Hindlimb muscle (tissue), 1 donor: ENCODE measurements around the gene ATIC. TPM values are rescaled to one million over a fixed set of nuclear protein-coding genes. Genes with fewer than 3 reads are reported as not detected.
"Not testable (repeated sequence)": the region's sequence is repeated elsewhere in the genome, so short reads cannot be mapped to it uniquely, and the experiment has no call there.

ENCODE experiments used
- DNase-seq: peaks from one replicate; pipeline ENCODE4 v3.0.0-alpha.2; 2013
- polyA plus RNA-seq: library from polyadenylated mRNA; unstranded; fragments of 120-200 nt; gene quantifications from one replicate; pipeline ENCODE4 v1.2.1, GENCODE V29; 2013; ENCODE audit not compliant: insufficient read length

The ATIC gene
- polyA plus RNA-seq, result 50.8 TPM

DNA sequence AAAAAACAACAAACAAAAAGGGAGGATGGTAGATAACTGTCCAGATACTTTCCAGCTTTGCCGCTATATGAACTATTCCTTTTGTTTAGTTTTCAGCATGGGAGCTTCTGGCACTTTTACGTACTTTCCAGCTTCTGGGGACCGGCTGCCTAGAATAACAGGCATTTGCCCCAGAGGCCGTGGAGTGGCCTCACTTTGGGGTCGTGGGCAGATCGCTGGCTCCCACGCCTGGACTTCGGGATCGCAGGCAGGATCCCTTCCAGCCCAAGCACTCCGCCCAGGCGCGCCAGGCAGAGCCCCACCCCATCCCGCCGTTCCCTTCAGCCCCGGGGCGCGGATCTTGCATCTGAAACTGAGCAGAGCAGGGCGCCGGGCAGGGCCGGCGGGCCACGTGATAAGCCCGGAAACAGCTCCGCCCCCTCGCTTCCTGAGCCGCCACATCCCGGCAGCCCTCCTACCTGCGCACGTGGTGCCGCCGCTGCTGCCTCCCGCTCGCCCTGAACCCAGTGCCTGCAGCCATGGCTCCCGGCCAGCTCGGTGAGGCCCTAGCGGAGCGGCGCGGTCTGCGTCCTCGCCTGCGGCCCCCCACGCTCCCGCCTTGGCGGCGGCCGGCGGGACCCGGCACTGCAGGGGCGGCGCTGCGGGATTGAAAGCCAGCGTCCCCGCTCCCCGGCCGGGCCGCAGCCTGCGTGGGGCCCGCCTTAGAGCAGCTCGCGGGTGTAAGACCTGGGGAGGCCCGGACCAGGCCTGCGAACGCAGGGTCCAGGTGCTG is at the start of gene ATIC:
Gene ATIC (plus strand): TSS at position 435 of the 772 bp plus-strand sequence. CDS start 84 bp downstream, at position 519.
- peak; percentile 88 for DNase-seq

DNA sequence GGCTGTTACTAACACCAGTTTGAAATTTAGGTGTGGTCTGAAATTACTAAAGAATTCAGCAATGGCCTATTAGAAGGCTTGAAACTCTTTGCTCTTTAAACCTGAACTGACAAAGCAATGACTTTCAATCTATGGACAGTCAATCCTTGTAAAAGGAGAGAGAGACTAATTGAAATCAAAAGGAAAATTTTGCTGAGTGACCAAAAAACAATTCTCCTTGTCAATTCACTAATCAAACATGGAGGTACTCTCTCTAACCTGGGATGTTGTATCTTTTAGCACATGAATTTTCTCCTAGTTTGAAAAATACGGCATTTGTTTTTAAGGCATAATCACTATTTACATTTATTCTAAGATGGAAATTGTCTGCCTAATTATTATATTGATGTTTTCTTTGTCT is 49.6 kb upstream of the ATIC start:
- DNase-seq, result no peak

- no peak for DNase-seq
Measured at GRCh38 chr2:215262741-215263362, 49.0 kb upstream of the ATIC start.

DNA sequence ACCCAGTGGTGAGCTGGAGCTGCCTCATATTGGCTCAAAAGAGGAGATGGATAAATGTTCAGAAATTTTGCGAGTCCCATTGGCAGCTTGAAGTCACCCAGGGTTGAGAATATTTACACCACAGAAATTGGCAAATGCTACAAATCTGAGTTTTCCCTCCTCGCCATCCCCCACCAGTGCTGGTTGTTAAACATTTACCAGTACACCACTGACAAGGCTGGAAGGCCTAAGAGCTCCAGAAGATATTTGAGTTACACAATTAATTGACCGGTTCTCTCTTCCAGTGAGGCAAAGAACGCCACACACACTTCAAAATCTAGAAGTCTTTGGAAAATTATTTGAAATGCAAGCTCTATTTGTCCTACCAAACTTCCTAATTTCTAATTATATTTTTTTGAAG is 47.5 kb upstream of the ATIC start:
- no peak for DNase-seq

- DNase-seq, result peak; percentile 76
Measured at GRCh38 chr2:215269397-215270117, 42.3 kb upstream of the ATIC start.

DNA sequence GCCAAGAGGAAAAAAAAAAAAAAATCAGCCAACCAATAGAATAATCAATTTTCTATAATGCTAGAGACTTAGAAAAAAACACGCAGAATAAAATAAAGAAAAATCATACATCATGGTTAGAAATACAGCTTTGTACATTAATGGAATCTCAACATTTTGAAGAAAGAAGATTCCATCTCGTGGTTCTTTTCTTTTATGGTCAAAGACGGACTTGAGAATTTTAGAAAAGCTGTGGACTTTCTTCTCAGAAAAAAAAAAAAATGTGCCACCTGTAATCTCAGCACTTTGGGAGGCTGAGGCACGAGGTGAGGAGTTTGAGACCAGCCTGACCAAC is 41.8 kb upstream of the ATIC start:
- DNase-seq, result no peak

- DNase-seq, result no peak
Measured at GRCh38 chr2:215271446-215271845, 40.4 kb upstream of the ATIC start.

GRCh38 chr2:215272918-215273317 is 38.9 kb upstream of the ATIC start:
- DNase-seq, result no peak

GRCh38 chr2:215274829-215275228 is 37.0 kb upstream of the ATIC start:
- DNase-seq, result no peak

DNA sequence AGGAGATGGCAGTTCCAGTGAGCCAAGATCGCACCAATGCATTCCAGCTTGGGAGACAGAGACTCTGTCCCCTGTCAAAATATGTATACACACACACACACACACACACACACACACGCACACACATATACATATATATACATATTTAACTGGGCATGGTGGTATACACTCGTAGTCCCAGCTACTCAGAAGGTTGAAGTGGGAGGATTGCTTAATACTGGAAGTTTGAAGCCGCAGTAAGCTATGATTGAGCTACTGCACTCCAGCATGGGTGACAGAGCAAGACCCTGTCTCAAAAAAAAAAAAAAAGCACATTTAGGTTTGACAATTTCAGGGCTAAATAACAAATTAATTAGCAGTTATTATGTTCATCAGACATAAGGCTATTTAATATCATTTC is 36.0 kb upstream of the ATIC start:
- DNase-seq, result no peak

- no peak for DNase-seq
Measured at GRCh38 chr2:215277944-215278343, 33.9 kb upstream of the ATIC start.

DNA sequence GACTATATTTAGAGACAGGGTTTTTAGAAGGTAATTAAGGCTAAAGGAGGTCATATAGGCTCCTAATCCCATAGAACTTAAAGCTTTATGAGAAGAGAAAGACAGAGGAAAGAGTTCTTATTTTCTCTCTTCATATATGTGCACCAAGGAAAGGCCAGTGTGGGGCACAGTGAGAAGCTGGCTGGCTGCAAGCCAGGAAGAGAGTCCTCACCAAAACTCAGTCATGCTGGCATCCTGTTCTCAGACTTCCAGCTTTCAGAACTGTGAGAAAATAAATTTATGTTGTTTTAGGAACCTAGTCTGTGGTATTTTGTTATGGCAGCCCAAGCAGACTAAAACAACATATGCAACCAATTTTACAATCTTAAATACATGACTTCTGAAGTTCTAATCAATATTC is 31.5 kb upstream of the ATIC start:
- no peak for DNase-seq

- DNase-seq, result no peak
Measured at GRCh38 chr2:215283221-215283620, 28.6 kb upstream of the ATIC start.

GRCh38 chr2:215286309-215286708 is 25.6 kb upstream of the ATIC start:
- no peak for DNase-seq

DNA sequence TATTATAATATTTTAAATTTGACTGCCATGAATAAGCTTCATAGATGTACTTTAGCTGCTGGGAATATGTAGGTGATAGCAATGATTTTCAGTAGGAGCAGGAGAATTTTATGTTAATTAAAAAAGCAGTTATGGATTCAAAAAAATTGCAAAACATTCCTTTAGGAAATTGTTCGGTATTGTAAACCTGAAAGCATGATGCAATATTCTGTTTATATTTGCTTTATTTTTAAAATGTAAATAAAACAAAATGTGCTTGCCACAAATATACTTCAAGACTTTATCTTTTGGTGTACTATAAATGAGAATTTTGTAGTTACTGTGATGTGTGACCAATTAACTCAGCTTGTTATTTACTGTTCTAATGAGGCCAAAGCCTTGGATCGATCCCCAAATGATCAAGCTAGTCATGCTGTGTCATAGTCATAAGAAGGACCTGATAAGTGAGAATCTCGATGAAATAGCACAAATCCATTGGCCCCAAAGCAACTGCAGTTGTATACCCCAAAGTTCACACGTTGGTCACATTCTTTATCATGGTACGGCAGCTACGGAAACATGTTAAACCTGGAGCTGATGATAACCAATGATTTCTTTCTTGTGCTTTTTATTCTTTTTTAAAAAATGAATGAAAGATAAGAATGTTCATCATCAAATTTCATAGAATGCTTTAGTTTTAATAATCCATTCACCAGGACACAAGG is 23.6 kb upstream of the ATIC start:
- no peak for DNase-seq

DNA sequence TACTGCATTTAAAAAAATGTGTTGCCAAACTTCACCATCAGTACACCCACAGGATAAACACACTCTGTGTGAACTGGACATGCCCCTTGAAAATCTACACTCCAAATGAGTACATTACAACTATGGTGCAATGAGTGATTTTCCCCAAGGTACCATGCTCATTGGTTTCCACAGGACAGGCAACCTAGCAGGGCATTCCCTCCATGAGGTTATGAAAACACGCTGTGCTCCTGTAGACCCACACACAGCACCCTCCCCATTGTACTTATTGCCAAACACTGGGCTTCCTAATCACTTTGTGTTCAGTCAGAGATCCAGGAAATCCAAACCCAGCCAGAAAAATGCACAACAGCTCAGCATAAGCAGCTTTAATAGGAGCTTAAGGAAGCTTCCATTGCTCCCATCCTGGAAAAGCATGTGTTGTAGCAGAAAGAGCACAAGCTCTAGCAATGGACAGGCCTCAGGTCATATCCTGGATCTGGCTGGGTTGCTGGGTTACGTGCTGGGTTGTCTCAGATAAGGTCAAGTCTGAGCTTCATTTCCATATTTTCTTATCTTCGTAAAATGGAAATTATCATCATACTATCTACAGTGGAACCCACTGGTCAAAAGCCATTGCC is 20.8 kb upstream of the ATIC start:
- no peak for DNase-seq

DNA sequence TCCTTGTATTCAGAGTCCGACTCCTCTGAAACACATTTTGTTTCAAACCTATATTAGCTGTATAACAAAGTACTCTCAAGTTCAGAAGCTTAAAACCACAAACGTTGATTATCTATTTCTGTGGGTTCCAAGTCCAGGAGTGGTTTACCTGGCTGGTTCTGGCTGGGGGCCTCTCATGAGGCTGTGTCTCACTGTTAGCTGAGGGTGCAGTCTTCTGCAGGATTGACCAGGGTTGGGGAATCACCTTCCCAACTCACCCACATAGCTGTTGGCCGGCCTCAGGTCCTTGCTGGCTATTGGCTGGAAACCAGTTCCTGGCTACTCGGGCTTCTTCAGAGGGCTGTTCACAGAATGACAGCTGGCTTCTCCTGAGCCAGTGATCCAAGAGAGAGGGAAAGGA is 18.0 kb upstream of the ATIC start:
- no peak for DNase-seq

DNA sequence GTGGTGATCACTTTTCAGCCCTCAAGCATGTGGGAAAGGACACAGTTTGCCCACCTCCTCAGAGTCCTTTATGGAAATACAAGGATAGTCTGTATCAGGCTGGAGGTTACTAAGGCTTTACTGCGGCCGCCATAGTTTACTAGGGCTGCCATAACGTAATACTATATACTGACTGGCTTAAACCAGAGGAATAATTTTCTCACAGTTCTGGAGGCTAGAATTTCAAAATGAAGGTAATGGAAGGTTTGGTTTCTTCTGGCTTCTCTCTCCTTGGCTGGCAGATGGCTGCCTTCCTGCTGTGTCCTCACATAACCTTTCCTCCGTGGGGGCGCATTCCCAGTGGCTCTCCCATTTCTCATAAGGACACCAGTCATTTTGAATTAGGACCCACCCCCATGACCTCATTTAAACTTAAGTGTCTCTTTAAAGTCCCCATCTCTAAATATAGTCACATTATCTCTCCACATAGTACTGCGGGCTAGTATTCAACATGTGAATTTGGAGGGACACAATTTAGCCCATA is 12.5 kb upstream of the ATIC start:
- DNase-seq, result no peak

DNA sequence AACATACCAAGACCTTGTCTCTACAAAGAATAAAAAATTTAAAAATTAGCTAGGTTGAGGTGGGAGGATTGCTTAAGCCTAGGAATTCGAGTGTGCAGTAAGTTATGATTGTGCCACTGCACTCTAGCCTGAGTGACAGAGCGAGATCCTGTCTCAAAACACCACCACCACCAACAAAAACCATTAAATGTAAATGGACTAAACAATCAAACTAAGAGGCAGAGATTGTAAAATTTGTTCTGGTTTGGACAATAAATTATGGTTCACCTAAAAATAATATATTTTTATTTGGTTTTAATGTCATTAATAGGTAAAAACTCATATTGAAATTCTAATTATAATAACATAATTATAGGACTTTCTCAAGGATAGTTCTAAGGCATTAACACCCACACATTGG is 9.9 kb upstream of the ATIC start:
- DNase-seq, result no peak

- not testable (repeated sequence) for DNase-seq
Measured at GRCh38 chr2:215311259-215311624, 617 bp upstream of the ATIC start.

GRCh38 chr2:215313255-215313613 is 1.4 kb downstream of the ATIC start:
- DNase-seq, result no peak

DNA sequence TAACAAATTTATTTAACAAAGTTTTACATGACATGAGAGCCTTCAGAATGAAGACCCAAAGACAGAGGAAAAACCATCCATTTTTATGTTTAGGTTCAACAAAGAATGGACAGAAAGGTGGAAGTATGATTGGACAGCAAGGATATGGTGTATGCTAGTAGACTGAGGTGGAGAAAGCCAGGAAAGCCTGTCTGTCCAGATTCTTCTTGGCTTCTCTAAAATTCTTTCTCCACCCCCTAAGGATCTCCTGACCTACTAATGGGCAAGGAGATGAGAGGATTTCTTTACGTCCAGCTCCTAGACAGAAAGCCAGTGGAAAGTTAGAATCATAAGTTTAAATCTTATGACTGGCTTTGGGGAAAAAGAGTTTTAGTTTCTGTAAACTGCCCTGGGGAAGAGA is 3.0 kb downstream of the ATIC start:
- DNase-seq, result no peak

GRCh38 chr2:215315301-215315700 is 3.4 kb downstream of the ATIC start:
- no peak for DNase-seq
